OCI-LY3 (cell line): ENCODE results near the gene ZNF516.

Experiments used
- H2AFZ ChIP-seq: fragments of 200-600, 300-600 bp; shearing (Covaris generic); 2 replicates; pipeline ENCODE4 v1.6.0; 2014; ENCODE audit warnings: antibody characterized with exemption, low read depth, low read length
- H3K27ac ChIP-seq: fragments of 200-600, 300-600 bp; sonication (generic); 2 replicates; pipeline ENCODE4 v1.5.1; 2014; ENCODE audit warnings: mild to moderate bottlenecking, low read length, moderate library complexity, mixed read lengths
- H3K27me3 ChIP-seq: fragments of 200-600, 300-600 bp; sonication (generic); 2 replicates; pipeline ENCODE4 v1.6.1; 2014; ENCODE audit warnings: low read depth, low read length, mixed read lengths
- H3K36me3 ChIP-seq: fragments of 200-600, 300-600 bp; sonication (generic); replicated peaks from 2 replicates; pipeline ENCODE3; 2014; ENCODE audit warnings: low read depth, low read length, mixed read lengths
- H3K4me1 ChIP-seq: fragments of 300-600, 200-600 bp; sonication (generic); 2 replicates; pipeline ENCODE4 v1.6.1; 2014; ENCODE audit warnings: low read length, mixed read lengths
- H3K4me2 ChIP-seq: fragments of 200-600, 300-600 bp; sonication (generic); 2 replicates; pipeline ENCODE4 v1.6.1; 2014; ENCODE audit warnings: low read length, mixed read lengths
- H3K4me3 ChIP-seq: fragments of 300-600, 200-600 bp; sonication (generic); 2 replicates; pipeline ENCODE4 v1.5.1; 2014; ENCODE audit warnings: antibody characterized with exemption, mild to moderate bottlenecking, low read length, moderate library complexity
- H3K79me2 ChIP-seq: fragments of 300-600, 200-600 bp; shearing (Covaris generic); 2 replicates; pipeline ENCODE4 v1.6.1; 2014; ENCODE audit warnings: mild to moderate bottlenecking, low read length, mixed read lengths
- H3K9ac ChIP-seq: fragments of 300-600, 200-600 bp; shearing (Covaris generic); 2 replicates; pipeline ENCODE4 v1.6.0; 2014; ENCODE audit warnings: mild to moderate bottlenecking, low read length, moderate library complexity
- H3K9me3 ChIP-seq: fragments of 200-600, 300-600 bp; shearing (Covaris generic); 2 replicates; pipeline ENCODE4 v1.6.1; 2014; ENCODE audit warnings: low read length, mixed read lengths; ENCODE audit not compliant: insufficient read depth
- H4K20me1 ChIP-seq: fragments of 200-600, 300-600 bp; sonication (generic); 2 replicates; pipeline ENCODE4 v1.6.1; 2016; ENCODE audit warnings: low read length, mixed read lengths; ENCODE audit not compliant: insufficient read depth
- EZH2phosphoT487 ChIP-seq: fragments of 200-600 bp; shearing (Covaris generic); IDR thresholded peaks from 2 replicates; pipeline ENCODE4 v1.6.1; 2018; ENCODE audit warnings: antibody characterized with exemption, mixed run types, low read depth
- TF ChIP-seq, protein P1 (sequence below): fragments of 200-600, 300-600 bp; sonication (generic); IDR thresholded peaks from 2 replicates; pipeline ENCODE4 v1.5.1; 2014; ENCODE audit warnings: antibody characterized with exemption, low read length, low read depth

Gene ZNF516

DNA sequence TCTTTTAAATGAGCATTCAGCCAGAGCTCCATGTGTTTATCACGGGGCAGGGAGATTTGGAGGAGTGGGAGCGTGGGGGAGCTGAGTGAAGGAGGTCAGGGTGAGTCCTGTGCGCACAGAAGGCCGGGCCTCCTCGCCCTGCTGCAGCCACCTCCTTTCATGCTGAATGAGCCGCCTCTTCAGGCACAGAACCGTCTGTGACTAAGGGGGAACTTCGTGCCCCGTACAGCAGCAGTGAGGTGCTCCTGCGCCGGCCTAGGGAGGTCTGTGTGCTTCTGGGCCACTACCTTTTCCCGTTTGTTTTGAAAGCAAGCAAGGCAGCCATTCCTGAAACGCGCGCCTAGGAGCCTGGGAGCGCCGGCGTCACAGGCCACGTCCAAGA lies 27.1 kb upstream of the ZNF516 start:
- no peaks in the 10 kb centered on the region for H4K20me1 ChIP-seq
- H2AFZ ChIP-seq = no peak overlapping the region
- peaks cover 20% of the 10 kb centered on the region for H3K27me3 ChIP-seq
- no peak overlapping the region for H3K27ac ChIP-seq
- no peak overlapping the region for H3K4me2 ChIP-seq
- H3K9ac ChIP-seq = no peak overlapping the region
- H3K79me2 ChIP-seq = no peaks in the 10 kb centered on the region
- no peaks in the 10 kb centered on the region for H3K4me1 ChIP-seq
- H3K9me3 ChIP-seq = no peaks in the 10 kb centered on the region
- no peak overlapping the region for H3K4me3 ChIP-seq
- no peaks in the 10 kb centered on the region for H3K36me3 ChIP-seq
- TF ChIP-seq EZH2phosphoT487 = no peak
- TF ChIP-seq, protein P1, sequence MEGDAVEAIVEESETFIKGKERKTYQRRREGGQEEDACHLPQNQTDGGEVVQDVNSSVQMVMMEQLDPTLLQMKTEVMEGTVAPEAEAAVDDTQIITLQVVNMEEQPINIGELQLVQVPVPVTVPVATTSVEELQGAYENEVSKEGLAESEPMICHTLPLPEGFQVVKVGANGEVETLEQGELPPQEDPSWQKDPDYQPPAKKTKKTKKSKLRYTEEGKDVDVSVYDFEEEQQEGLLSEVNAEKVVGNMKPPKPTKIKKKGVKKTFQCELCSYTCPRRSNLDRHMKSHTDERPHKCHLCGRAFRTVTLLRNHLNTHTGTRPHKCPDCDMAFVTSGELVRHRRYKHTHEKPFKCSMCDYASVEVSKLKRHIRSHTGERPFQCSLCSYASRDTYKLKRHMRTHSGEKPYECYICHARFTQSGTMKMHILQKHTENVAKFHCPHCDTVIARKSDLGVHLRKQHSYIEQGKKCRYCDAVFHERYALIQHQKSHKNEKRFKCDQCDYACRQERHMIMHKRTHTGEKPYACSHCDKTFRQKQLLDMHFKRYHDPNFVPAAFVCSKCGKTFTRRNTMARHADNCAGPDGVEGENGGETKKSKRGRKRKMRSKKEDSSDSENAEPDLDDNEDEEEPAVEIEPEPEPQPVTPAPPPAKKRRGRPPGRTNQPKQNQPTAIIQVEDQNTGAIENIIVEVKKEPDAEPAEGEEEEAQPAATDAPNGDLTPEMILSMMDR = no peak

- no peaks in the 10 kb centered on the region for H4K20me1 ChIP-seq
- H3K4me3 ChIP-seq = no peak overlapping the region
- TF ChIP-seq, protein P1 = no peak
- TF ChIP-seq EZH2phosphoT487 = no peak
- no peaks in the 10 kb centered on the region for H3K9me3 ChIP-seq
- H2AFZ ChIP-seq = no peak overlapping the region
- H3K4me2 ChIP-seq = no peak overlapping the region
- H3K9ac ChIP-seq = no peak overlapping the region
- no peak overlapping the region for H3K27ac ChIP-seq
- H3K36me3 ChIP-seq = no peaks in the 10 kb centered on the region
- H3K79me2 ChIP-seq = no peaks in the 10 kb centered on the region
- peaks cover 20% of the 10 kb centered on the region for H3K27me3 ChIP-seq
- no peaks in the 10 kb centered on the region for H3K4me1 ChIP-seq
Observed at GRCh38 chr18:76521417-76522121, 26.5 kb upstream of the ZNF516 start.

DNA sequence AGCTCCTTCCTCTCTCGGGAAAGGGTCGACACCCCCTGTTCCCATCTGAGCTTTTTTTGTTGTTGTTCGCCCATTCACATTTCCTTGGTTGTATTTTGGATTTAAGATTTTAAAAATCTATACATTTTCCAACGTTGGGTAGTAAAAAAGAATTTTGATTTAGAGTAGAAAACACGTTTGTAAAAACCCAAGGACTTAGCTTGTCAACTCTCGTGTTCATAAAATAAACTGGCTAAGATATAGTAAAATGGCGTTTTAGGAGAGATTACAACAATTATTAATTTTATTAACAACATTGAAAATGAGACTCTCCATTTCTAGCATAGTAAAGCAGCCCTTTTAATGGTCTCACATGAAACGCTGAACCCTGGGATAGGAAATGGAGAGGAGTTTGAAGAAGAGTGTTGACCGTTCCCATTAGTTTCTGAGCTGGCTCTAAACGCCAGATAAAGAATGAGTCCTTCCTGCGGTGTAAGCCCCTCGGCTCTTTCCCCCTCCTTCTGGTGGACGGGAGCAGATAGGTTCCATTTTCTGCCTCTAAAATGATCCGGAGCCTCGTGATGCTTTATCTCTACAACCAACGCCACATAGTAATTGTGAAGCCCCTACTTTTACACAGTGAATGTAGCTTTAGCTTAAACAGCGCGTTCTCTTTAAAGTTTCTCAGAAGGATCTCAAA lies 24.0 kb upstream of the ZNF516 start:
- Histone ChIP-seq H2AFZ (no peak overlapping the region), H3K4me1 (no peaks in the 10 kb centered on the region), H3K79me2 (no peaks in the 10 kb centered on the region), H3K9ac (no peak overlapping the region), H3K4me3 (no peak overlapping the region), H4K20me1 (no peaks in the 10 kb centered on the region), H3K36me3 (no peaks in the 10 kb centered on the region), H3K27ac (no peak overlapping the region), H3K9me3 (no peaks in the 10 kb centered on the region; the same call in 1 of the 2 replicates), H3K4me2 (no peak overlapping the region), H3K27me3 (peaks cover 8% of the 10 kb centered on the region; the same call in 1 of the 2 replicates)
- TF ChIP-seq, protein P1 = no peak
- no peak for TF ChIP-seq EZH2phosphoT487

- Histone ChIP-seq H4K20me1 (no peaks in the 10 kb centered on the region), H3K36me3 (no peaks in the 10 kb centered on the region), H3K4me1 (no peaks in the 10 kb centered on the region), H3K27ac (no peak overlapping the region), H3K4me2 (no peak overlapping the region), H3K9ac (no peak overlapping the region), H3K27me3 (peaks cover 7% of the 10 kb centered on the region; the same call in 1 of the 2 replicates), H3K4me3 (no peak overlapping the region), H2AFZ (no peak overlapping the region), H3K79me2 (no peaks in the 10 kb centered on the region), H3K9me3 (no peaks in the 10 kb centered on the region; the same call in 1 of the 2 replicates)
- TF ChIP-seq EZH2phosphoT487 = no peak
- TF ChIP-seq, protein P1 = no peak
Observed at GRCh38 chr18:76518123-76518859, 23.2 kb upstream of the ZNF516 start.
